A549 treated with ZK216348 at 1 μM for 4 hours (cell line): ENCODE measurements around the gene TMCO6. TPM values are rescaled to one million over a fixed set of nuclear protein-coding genes. Genes with fewer than 3 reads are reported as not detected.

Experiments
- total RNA-seq: library from RNA; stranded (reverse); fragments of 200-300 nt; extraction: Qiagen RNA extraction; gene quantifications from 5 replicates; pipeline ENCODE4 v1.2.3, GENCODE V29; 2022; ENCODE audit warnings: low read depth

Gene TMCO6
- total RNA-seq = 8.7 to 15.2 TPM (median 13.7 TPM) in 5 replicates

DNA sequence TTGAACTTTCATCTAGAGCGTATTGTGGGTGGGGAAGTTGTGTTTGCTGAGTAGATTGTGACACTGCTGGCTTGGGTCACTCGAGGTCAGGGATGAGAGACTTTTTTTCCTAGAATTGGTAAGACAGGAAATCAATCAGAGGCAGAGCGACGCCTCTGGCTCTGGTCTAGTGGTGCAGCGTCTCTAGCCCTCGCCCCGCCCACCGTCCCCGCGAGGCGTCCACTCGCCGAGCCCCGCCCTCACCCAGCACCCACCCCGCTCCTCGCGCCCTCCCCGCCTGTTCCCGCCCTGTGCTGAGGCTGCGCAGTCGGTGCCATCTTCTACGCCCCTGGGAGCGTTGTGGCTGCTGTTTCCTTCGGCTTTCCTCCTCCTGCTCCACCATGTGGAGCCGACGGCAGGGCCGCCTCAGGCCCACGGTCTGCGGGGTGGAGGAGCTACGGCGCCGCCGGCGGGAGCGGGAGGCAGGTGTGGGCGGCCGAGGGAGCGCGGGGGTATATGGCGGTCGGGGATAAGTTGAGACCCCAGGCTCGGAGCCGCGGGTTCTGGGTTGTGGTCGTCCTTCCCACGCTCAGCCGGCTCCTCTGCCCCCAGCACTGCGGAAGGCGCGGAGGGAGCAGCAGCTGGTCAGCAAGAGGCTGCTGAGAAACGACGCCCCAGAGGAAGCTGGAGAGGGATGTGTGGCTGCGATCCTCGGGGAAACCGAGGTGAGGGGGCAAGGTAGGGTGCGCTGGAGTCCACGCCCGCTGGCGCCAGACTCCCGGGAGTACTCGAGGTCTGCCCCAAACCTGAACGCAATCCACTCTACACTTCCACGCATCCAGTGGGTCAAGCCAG is at the start of gene TMCO6:
TMCO6 (plus strand) TSS at position 304 of the 834 bp plus-strand sequence; CDS start at position 381, 77 bp downstream.

DNA sequence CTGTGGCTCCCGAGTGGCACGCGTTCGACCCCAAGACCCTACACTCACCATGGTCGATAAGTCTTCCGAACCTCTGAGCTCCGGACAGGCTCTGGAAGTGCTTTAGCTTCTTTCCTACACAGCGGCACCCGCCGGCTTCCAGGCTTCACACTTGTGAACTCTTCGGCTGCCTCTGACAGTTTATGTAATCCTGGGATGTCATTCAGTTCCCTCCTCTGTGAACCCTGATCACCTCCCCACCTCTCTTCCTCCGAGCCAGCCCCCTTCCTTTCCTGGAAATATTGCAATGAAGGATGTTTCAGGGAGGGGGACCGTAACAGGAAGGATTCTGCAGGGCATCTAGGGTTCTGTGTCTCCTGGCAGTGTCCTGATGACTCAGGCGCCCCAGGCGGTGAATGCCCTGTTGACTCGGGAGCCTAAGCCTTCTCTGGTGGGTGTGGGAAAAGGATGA is 6.2 kb upstream of the TMCO6 start, which contains the start of gene CD14:
CD14 (minus strand) TSS at position 155 of the 451 bp plus-strand sequence; CDS start at position 51, 104 bp downstream.

DNA sequence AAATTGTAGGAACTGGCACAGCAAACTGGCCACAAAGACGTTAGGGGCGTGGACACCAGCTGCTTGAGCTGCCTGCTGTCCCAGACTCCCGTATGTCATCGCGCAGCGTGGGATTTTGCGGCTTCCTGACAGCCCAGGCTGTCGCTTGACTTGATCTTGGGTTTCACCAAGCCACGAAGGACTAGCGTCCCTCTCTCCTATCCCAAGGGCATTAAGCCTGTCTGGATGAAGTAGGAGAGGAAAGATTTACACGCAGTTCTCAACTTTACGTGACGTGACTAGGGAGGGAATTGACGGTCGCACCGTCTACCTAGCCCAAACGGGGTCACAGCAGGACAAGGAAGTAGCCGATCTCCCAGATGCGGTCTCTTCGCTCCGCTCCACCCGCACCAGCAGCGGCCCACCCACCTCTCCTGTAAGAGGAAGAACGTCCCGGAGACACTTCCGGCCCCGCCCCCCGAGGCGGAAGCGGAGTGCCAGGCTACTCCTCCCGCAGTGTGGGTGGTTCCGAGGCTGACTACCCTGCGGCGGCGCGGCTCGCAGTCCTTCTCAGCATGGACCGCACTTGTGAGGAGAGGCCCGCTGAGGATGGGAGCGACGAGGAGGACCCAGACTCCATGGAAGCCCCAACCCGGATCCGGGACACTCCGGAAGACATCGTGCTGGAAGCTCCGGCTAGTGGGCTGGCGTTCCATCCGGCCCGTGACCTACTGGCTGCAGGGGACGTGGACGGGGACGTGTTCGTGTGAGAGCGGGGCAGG is 25.3 kb downstream of the TMCO6 start, which contains the start of gene WDR55:
WDR55 (plus strand) TSS at position 546 of the 761 bp plus-strand sequence; CDS start at position 555, 9 bp downstream.

DNA sequence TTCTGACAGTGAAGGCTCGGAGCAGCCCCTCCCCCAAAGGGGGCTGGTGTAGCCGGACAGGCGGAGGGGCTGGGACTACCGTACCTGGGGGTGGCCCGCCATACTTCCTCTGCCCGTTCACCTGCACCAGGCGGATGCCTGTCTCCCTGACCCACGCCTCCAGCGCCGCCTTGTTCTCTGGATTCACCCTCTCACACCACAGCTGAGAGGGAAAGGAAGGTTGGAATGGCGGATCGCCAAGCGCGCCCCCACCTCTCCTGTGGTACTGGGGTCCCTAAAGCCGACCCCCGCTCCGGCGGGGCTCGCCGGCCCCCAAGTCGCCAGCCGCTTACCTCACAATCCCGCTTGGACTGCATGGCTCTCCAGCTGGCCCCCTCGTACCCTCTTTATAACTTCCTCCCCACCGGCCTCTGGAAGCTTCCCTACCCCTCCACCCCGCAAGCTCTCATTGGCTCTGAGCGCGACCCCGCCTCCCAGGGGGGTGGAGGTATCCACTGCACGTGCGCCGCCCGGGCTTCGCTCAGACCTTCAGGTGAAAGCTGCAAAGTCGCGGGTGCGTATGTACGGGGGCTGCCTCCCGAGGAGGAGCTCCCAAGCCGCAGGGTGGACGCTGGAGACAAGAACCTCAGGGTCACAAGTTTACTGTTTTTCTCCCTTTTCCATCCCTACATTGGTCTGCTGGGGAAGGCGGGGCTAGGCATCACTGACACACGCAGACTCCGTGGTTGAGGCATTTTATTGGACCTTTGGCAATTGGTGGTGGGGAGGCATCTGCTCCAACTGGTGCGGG is 34.1 kb downstream of the TMCO6 start, which contains the start of gene DND1:
DND1 (minus strand) TSS at position 390 of the 790 bp plus-strand sequence; CDS start at position 356, 34 bp downstream.

DNA sequence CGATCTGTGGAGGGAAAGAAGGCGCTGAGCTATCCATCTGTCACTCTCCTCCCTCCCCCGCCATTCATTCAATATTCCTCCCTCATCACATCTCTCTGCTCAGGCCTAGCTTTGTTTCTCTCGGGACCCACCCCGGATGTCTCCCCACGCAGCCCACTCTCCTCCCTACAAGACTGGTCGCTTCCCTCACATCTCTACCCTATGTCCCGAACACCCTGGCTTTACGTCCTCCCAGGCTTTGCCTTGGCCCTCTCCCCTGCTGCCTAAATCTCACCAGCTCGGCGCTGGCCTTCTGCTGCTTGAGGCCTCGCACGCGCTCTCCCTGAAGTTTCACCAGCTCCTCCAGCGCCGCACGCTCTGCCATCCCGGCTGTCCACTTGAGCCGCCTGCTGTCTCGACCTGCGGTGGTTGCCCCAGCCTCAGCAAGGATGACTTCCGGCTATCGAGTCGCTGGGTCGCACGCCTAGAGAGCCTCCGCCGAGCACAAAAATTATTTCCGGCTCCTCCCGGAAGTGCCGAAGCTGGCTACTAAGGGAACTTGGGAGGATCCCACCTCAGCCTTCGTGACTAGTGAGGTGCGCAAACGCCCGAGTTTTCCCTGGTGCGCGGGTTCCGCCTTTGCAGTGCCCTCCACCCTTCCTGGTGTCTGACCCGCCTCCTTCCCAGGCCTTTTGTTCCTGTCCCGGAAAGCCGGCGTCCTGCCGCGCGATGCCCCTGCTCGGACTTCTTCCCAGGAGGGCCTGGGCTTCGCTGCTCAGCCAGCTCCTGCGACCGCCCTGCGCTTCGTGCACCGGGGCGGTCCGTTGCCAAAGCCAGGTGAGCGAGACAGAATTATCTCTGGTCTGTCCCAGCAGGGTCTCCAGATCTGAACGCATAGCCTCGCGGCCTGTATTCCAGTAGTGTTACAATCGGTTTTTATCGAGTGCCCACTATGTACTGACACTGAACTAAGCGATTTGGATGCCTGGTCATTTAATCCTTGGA is 52.0 kb downstream of the TMCO6 start, which contains the start of the genes HARS1 and HARS2:
HARS1 (minus strand) TSS at position 430 of the 984 bp plus-strand sequence; CDS start at position 364, 66 bp downstream.
HARS2 (plus strand) TSS at position 515 of the 984 bp plus-strand sequence; CDS start at position 709, 194 bp downstream.

Other genes with a start within 250 kb of the TMCO6 start
- gene ANKHD1, start 237.6 kb upstream of the TMCO6 start, total RNA-seq = 39.3 to 59.9 TPM (median 48.9 TPM) in 5 replicates
- gene EIF4EBP3, start 91.8 kb upstream of the TMCO6 start, total RNA-seq = 1.8 to 3.2 TPM (median 2.2 TPM) in 5 replicates
- gene SRA1, start 82.0 kb upstream of the TMCO6 start, total RNA-seq = 41.1 to 48.2 TPM (median 44.5 TPM) in 5 replicates
- gene APBB3, start 74.9 kb upstream of the TMCO6 start, total RNA-seq = 5.6 to 8.6 TPM (median 8.0 TPM) in 5 replicates
- gene SLC35A4, start 74.6 kb upstream of the TMCO6 start, total RNA-seq = 58.2 to 89.0 TPM (median 76.8 TPM) in 5 replicates
- gene CD14, start 6.3 kb upstream of the TMCO6 start, total RNA-seq = 3.0 to 5.1 TPM (median 4.5 TPM) in 5 replicates
- 104 to 122 TPM (median 115 TPM) in 5 replicates for gene NDUFA2, start 8.2 kb downstream of the TMCO6 start, total RNA-seq
- 90.7 to 127 TPM (median 98.8 TPM) in 5 replicates for gene IK, start 8.4 kb downstream of the TMCO6 start, total RNA-seq
- gene WDR55, start 25.5 kb downstream of the TMCO6 start, total RNA-seq = 24.2 to 33.0 TPM (median 30.9 TPM) in 5 replicates
- gene DND1, start 34.1 kb downstream of the TMCO6 start, total RNA-seq = 0.33 to 1.1 TPM (median 0.86 TPM) in 5 replicates
- gene HARS1, start 51.9 kb downstream of the TMCO6 start, total RNA-seq = 76.7 to 87.7 TPM (median 80.0 TPM) in 5 replicates
- gene HARS2, start 52.0 kb downstream of the TMCO6 start, total RNA-seq = 37.0 to 41.3 TPM (median 39.9 TPM) in 5 replicates
- 85.3 to 156 TPM (median 99.6 TPM) in 5 replicates for gene ZMAT2, start 61.0 kb downstream of the TMCO6 start, total RNA-seq
- gene PCDHA1, start 146.7 kb downstream of the TMCO6 start, total RNA-seq = 0.14 to 0.48 TPM (median 0.19 TPM) in 5 replicates
- gene PCDHA2, start 155.4 kb downstream of the TMCO6 start, total RNA-seq = 0.14 TPM in 1 of 5 replicates, not detected in the others
- 0.68 to 1.2 TPM (median 1.0 TPM) in 5 replicates for gene PCDHA3, start 161.6 kb downstream of the TMCO6 start, total RNA-seq
- 0.95 to 2.0 TPM (median 1.8 TPM) in 5 replicates for gene PCDHA4, start 167.6 kb downstream of the TMCO6 start, total RNA-seq
- gene PCDHA5, start 182.2 kb downstream of the TMCO6 start, total RNA-seq = 0.59 to 0.91 TPM (median 0.69 TPM) in 5 replicates
- 0.04 to 0.12 TPM (median 0.12 TPM) in 3 of 5 replicates, not detected in the others for gene PCDHA6, start 188.5 kb downstream of the TMCO6 start, total RNA-seq
- 0.06 to 0.21 TPM (median 0.13 TPM) in 5 replicates for gene PCDHA7, start 194.8 kb downstream of the TMCO6 start, total RNA-seq
- gene PCDHA8, start 201.7 kb downstream of the TMCO6 start, total RNA-seq = 0.05 TPM in 1 of 5 replicates, not detected in the others
- gene PCDHA9, start 208.9 kb downstream of the TMCO6 start, total RNA-seq = 0.04 TPM in 1 of 5 replicates, not detected in the others
- 0.02 to 0.11 TPM in 2 of 5 replicates, not detected in the others for gene PCDHA10, start 216.4 kb downstream of the TMCO6 start, total RNA-seq
- gene PCDHA11, start 229.5 kb downstream of the TMCO6 start, total RNA-seq = 0.04 to 0.20 TPM (median 0.08 TPM) in 5 replicates
- gene PCDHA12, start 235.9 kb downstream of the TMCO6 start, total RNA-seq = 2.1 to 3.6 TPM (median 2.7 TPM) in 5 replicates
- gene PCDHA13, start 242.7 kb downstream of the TMCO6 start, total RNA-seq = 0.06 to 0.11 TPM (median 0.08 TPM) in 3 of 5 replicates, not detected in the others